GM19043 (cell line): Measurements from ENCODE around the gene CTNS.
"Not testable (repeated sequence)": the region's sequence is repeated elsewhere in the genome, so short reads cannot be mapped to it uniquely, and the experiment has no call there.

ENCODE experiments used
- ATAC-seq: cut with Tn5 transposase; IDR thresholded peaks from one replicate; pipeline ENCODE4 v1.9.1; 2021; ENCODE audit warnings: low read depth; ENCODE audit not compliant: unreplicated experiment

CTNS gene

DNA sequence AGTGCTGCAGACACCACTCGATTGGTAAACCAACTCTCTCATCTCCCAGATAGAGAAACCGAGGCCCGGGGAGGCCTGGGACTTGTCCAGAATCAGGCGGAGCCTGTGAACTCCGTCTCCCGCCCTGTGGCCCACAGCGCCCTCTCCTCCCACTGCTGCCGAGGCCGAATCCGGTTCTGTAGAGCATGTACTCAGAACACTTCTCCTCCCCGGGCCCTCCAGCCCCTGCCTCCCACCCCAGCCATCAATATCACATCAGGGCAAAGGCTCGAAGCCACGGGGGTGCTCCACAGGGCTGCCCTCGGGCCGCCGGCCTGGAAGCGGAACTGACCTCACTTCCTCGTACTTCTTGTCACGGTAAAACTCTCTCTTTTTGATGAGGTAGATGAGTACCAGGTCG lies 45.0 kb downstream of the CTNS start:
- ATAC-seq, result no peak

DNA sequence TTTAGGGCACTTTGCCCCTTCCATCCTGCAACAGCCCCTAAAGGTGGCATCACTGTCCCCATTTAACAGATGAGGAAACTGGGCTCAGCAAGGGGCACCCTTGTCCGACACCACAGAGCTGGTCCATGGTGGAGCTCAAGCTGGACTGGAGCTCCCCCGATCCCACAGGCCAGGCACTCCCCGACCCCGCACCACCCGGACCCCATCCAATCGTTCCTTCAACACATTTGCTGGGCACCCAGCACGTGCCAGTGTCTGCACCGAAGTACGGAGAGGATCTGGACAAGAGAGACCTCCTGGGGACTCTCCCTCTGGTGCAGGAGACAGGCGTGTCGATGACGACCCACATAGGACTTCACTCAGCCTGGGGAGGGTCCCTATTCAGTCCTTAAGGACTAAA lies 45.5 kb downstream of the CTNS start:
- no peak for ATAC-seq

GRCh38 chr17:3683054-3683511 lies 46.5 kb downstream of the CTNS start:
- no peak for ATAC-seq

GRCh38 chr17:3685174-3685573 lies 48.6 kb downstream of the CTNS start:
- ATAC-seq, result no peak

- ATAC-seq, result no peak
These were observed 51.5 kb downstream of the CTNS start for GRCh38 chr17:3688027-3688553.

DNA sequence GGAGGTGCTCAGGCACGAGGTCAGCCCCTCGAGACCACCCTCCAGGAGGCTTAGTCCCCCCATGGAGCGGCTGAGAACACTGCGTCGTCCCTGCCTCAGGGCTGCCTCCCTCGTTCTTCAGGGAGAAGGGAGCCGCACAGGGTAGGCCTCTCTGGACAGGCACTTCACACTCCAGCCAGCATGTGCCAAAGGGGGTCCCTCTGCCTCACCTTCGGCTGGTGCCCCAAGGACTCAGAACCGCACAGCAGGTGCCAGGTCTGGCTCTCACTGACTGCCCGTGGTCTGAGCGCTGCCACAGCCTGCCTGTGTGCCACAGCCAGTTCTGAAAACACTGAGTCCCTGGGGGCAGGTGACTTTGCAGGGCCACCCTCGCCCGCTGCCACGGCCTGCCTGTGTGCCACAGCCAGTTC lies 52.3 kb downstream of the CTNS start:
- no peak for ATAC-seq

DNA sequence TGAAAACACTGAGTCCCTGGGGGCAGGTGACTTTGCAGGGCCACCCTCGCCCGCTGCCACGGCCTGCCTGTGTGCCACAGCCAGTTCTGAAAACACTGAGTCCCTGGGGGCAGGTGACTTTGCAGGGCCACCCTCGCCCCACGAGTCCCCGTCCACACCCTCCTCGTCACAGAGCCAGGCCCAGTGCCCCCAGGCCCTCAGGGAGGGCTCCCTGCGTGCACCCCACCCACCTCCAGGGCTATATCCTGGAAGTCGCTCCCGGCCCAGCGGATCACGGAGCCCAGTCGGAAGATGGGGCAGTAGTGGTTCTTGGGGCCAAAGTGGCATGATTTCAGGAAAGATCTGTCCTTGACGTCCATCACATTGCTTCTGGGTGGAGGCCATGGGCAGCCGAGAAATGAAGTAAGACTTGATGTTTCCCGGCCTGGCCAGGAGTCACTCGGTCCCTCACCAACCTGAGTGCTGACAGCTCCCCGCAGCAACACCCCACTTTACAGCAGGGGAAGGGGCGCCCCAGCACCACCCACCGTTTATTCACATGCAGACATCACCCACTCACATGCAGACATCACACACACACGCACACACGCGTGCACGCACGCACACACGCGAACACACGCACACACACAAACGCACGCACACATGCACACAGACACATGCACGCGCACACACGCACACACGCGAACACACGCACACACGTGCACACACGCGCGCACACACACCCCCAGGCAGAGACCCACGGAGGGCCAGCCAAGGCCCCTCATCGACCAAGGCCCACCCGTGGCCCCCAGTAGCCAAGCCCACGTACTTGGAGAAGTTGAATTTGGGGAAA lies 52.9 kb downstream of the CTNS start:
- ATAC-seq, result no peak

- no peak for ATAC-seq
These were observed 53.6 kb downstream of the CTNS start for GRCh38 chr17:3690094-3690715.

DNA sequence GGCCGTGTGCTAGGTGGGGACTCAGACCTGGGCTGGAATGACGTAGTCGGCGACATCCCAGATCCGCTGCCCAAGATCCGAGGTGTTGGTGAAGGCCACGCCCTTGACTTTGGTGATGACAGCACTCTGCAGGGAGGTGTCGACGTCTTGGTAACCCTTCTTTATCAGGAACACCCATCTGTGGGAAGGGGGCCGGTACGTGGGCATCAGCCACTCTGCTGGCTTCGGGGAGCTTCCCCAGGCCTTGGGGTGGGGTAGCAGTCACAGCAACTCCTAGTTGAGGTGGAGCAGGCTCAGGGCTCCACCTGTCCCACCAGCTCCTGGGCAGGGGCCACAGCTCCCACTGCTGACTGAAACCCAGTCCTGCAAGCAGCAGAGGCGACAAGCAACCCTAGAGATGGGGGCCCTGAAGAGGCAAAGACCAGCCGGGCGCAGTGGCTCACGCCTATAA lies 55.1 kb downstream of the CTNS start:
- ATAC-seq, result no peak

- no peak for ATAC-seq
These were observed 55.8 kb downstream of the CTNS start for GRCh38 chr17:3692346-3692745.

GRCh38 chr17:3693141-3693540 lies 56.6 kb downstream of the CTNS start:
- no peak for ATAC-seq

DNA sequence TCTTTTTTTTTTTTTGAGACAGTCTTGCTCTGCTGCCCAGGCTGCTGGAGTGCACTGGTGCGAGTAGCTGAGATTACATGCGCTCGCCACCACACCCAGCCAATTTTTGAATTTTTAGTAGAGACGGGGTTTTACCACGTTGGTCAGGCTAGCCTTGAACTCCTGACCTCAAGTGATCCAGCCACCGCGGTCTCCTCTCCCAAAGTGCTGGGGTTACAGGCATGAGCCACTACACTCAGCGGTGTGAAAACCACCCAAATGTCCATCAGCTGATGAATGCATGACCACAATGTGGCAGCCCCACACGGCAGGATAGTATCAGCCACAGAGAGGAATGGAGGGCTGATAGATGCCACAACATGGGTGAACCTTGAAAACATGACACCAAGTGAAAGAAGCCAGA lies 57.3 kb downstream of the CTNS start:
- ATAC-seq, result no peak

DNA sequence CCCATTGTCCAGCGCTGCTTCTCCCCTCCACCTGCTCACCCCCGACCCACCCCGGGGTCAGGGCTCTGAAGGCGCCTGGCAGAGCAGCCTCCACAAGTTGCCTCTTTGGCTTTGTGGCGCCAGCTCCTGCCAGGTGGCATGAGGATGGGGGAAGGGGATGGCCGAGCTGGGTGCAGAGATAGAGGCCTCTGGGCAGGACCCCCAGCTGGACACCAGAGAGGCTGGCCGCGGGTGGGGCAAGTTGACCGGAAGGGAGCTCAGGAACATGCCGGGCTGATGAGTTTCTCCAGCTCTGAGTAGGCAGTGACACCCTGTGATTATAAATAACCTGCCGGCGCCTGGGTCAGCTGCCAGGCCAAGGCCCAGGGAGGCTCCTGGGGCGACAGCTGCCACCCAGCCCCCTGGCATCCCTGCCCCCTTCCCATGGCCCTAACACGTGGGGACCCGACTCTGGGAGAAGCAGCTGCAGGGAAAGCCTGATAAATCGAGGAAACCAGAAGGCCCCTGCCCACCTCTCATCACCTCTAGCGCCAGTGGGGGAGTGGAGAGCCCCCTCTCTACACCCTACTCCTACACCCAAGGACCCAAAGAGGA lies 58.7 kb downstream of the CTNS start:
- ATAC-seq, result no peak

- ATAC-seq, result no peak
These were observed 59.3 kb downstream of the CTNS start, which contains the start of gene P2RX5 for GRCh38 chr17:3695723-3696411. Gene P2RX5 (minus strand): TSS chr17:3696155. CDS start chr17:3696005, 150 bp downstream.

DNA sequence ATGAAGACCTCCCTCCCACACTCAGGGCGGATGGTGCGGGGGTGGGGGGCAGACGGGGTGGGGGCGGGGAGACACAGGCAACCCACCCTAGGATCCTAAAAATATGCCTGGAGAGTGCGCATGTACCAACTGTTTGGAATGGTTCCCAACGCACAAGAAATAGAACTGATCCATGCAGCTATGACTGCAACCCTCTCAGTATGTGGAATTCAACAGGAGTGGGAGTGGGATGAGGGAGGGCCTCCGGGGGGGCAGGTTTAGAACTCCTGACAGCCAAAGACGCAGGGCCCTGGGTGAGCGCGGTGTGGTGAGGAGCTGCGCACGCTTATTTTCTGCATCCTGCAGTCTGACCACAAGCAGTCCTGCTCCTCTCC lies 60.5 kb downstream of the CTNS start:
- no peak for ATAC-seq

GRCh38 chr17:3698139-3698538 lies 61.6 kb downstream of the CTNS start:
- no peak for ATAC-seq

- ATAC-seq, result no peak
These were observed 63.4 kb downstream of the CTNS start for GRCh38 chr17:3699951-3700350.

GRCh38 chr17:3702041-3702539 lies 65.5 kb downstream of the CTNS start:
- ATAC-seq, result not testable (repeated sequence)

- ATAC-seq, result no peak
These were observed 68.6 kb downstream of the CTNS start for GRCh38 chr17:3704931-3705717.

- not testable (repeated sequence) for ATAC-seq
These were observed 69.1 kb downstream of the CTNS start for GRCh38 chr17:3705718-3705984.
